HG02981 (cell line): ENCODE measurements around the gene TTC28.
"Not testable (repeated sequence)": the region's sequence is repeated elsewhere in the genome, so short reads cannot be mapped to it uniquely, and the experiment has no call there.

Experiments
- ATAC-seq: cut with Tn5 transposase; IDR thresholded peaks from one replicate; pipeline ENCODE4 v1.9.1; 2021; ENCODE audit warnings: mild to moderate bottlenecking, moderate library complexity; ENCODE audit not compliant: unreplicated experiment

TTC28 gene

DNA sequence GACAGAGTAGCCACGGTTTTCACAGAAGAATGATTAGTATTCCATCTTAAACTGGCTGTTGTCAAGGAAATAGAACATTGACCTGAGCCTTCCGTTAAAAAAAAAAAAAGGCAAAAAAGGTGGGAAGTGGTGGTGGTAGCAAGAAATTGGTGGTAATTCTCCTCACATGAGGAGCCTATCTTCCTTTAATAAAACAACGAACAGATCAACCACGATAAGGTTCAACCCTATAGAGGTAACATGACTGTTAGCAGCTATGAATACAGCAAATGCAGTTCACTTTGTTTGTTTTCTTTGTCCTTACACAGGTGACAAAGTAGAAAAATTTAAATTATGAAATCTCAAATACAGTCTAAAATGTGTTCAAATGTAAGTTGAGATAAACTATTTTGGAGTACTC lies 181.6 kb downstream of the TTC28 start:
- no peak for ATAC-seq

DNA sequence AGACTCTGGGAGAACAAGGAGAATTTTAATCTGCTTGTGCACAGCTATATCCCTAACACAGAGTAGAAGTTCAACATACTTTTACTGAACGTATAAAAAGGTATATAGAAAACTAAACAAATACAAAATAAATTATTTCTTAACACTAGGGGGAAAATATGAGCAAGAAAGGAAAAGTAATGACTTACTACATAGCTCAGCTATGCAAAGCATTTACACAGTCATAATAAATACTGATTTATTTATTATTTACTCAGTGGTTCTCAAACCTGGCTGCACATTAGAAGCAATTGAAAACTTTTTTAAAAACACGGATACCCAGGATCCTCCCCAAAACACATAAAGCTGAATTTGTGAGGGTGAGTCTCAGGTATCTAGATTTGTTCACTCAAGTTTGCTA lies 182.5 kb downstream of the TTC28 start:
- ATAC-seq: no peak

DNA sequence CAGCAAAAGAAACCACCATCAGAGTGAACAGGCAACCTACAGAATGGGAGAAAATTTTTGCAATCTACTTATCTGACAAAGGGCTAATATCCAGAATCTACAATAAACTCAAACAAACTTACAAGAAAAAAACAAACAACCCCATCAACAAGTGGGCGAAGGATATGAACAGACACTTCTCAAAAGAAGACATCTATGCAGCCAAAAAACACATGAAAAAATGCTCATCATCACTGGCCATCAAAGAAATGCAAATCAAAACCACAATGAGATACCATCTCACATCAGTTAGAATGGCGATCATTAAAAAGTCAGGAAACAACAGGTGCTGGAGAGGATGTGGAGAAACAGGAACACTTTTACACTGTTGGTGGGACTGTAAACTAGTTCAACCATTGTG lies 188.4 kb downstream of the TTC28 start:
- not testable (repeated sequence) for ATAC-seq

DNA sequence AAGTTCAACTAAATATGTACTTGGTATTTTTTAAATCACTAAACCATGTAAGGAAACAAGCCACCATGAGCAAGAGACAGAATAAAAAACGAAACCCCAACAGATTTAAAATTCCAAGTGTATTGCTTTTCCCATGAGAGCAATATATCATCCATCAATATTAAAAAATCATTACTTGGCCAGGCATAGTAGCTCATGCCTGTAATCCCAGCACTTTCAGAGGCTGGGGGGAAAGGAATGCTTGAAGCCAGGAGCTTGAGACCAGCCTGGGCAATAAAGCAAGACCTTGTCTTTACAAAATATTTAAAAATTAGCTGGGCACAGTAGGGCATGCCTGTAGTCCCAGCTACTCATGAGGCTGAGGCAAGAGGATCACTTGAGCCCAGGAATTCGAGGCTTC lies 190.8 kb downstream of the TTC28 start:
- ATAC-seq: no peak

DNA sequence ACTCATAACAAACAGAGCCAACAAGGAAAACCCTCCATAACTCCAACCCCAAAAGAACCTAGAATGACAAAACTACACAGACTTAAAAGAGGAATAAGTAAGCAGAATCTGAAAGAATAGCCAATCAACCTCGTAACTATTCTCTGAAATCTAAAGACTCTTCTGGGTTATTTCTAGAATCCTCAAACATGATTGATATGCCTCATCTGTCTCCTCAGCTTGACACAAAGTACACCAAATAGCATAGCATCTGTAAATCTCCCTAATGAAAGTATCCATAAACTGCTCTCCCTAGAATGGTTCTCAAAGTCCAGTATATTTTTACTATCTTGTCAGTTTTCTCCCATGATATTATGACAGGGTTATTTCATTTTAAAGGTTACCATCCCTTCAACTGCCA lies 195.0 kb downstream of the TTC28 start:
- no peak for ATAC-seq

DNA sequence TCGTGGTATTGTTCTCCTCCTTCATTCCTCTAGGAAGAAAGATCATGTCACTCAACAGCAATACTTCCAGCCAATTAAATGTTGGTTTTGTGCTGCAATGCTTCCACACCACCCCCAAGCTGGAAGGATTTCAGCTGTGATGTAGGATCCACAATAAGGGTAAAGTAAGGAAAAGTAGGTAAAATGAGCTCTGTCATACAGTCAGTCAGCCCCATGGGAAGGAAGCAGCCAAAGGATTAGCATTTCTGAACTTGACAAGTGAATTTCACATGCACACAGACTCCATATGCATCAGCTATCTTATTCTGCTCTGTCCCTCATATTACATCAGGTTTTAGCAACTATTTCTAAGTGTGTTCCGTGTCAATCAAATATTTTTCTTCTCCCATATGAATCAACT lies 197.9 kb downstream of the TTC28 start:
- ATAC-seq: no peak

DNA sequence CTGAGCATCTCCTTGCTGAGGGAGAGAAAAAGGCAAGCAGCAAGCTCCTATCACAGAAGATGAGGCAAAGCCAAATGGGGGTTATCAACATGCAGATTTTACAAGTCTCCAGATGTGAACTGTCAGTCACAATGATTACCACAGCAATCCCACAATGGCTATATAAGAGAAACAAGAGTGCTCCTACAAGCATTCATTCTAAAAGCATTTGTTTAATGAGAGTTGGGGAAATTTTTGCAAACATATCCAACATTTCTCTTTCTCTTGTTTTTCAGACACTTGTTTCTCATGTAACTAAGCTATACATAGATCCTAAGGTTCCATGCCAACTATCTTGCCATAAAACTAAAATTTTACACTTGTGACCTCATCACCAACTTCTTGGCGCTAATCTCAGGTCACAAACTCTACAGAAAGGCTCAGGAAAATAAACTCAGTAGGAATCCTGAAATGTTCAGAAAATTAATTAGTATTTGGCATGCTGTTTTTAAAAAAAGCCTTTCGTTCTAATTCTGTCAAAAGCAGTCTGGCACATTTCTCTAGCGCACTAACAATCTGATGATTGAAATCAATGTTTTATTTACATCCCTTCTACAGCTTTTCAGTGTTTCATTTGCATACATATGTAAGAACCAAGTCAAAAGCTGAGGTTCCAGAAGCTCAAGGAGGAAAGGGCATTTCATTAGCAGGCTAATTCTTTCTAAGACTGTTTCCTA lies 199.5 kb downstream of the TTC28 start:
- ATAC-seq: no peak

DNA sequence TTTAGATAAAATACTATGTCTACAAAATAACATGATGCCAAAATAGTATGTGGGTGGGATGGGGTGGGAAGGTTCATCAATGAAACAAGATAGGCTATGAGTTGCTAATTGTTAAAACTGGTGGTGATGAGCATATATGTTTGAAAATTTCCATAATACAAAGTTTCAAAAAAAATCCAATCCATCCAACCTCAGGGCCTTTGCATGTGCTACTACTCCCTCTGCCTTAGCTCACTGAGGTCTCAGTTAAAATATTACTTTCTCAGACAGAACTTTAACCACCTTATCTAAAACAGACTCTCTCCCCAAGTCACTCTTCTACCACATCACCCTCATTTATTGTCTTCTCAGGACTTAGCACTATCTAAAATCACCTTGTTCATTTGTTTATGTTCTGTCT lies 201.1 kb downstream of the TTC28 start:
- no peak for ATAC-seq

DNA sequence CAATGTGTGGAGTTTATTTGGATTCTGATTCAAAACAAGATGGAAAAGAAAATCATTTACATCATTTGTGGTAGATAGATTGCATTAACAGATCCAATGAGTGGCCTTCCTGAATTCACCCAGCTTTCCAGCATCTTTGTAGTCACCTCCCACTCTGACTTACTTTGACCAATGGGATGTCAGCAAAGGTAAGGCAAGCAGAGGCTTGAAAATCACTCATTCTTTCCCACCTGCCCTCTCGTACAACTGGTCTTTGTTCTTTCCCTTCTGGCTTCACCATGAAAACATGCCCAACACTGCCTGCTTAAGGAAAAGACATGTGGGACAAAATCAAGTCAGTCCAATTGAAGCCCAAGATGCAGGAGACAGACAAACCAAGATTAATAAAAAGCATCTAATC lies 202.1 kb downstream of the TTC28 start:
- ATAC-seq: no peak

DNA sequence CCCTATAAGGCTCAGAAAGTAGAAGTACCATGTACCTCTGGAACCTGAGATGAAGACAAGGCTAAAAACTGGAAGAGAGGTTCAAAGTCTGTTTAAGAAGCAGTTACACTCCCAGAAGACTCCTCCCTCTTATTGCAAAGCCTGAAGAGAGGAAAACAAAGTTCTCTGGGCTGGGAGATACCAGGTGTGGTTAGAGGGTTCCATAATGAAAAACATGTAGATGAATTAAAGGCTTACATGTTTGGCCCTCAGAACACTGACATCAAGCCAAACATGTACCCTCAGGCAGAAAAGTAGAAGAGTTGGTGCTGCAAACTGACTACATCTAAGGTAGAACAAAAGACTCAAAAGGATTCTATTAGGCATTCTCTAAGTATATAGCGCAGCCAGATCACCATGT lies 205.3 kb downstream of the TTC28 start:
- ATAC-seq: no peak

DNA sequence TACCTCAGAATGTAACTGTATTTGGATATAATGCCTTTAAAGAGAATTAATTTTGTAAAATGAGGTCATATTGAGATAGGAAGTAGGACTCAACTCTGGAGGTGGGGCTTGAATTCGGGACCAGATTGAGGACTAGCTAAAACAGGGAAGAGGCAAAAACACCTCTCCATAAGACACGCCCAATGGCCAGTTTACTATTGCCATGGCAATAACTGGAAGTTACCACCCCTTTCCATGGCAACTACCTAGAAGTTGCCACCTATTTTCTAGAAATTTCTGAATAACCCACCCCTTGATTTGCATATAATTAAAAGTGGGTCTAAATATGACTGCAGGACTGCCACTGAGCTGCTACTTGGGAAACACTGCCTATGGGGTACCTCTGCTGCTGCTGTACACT lies 206.4 kb downstream of the TTC28 start:
- ATAC-seq: no peak

DNA sequence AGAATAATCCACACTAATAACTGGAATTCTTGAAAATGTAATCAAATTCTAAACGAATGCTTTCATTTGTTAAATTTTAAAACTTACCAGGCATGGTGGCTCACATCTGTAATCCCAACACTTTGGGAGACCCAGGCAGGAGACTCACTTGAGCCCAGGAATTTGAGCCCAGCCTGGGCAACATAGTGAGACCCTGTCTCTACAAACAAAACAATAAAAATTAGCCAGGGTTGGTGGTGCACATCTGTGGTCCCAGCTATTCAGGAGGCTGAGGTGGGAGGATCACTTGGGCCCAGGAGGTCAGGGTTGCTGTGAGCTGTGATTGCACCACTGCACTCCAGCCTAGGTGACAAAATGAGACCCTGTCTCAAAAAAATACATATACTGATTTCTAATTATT lies 212.6 kb downstream of the TTC28 start:
- ATAC-seq: not testable (repeated sequence)

DNA sequence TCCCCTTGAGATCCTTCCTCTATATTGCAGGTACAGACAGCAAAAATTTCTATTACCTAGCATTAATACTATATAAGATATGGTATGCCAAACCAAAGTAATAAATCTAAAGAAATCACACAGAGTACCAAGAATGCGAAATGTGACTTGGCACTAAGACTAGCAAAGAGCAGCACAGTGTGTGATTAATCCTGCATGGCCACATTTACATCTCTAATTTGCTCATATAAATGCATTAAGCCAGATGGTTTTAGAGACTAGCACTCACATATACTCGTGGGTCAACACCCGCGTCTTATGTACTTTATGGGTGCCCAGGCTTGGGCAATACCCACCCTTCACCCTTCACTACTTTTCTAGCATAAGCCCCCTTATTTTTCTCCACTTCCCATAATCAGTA lies 213.2 kb downstream of the TTC28 start:
- no peak for ATAC-seq

DNA sequence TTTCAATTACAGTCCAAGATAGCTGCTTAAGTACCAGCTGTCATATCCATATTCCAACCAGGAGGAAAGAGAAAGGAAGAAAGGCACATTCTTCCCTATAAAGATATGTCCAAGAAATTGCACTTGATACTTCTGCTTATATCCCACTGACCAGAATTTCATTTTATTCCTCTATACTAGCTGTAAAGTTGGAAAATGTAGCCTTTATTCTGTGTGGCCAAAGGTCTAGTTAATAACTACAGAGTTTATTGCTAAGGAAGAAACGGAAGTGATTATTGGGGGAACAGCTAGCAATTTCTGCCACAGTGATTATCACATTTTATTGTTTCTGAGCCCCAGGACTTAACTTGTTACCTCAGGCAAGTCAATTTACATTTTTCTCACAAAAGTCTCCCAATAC lies 213.8 kb downstream of the TTC28 start:
- no peak for ATAC-seq

DNA sequence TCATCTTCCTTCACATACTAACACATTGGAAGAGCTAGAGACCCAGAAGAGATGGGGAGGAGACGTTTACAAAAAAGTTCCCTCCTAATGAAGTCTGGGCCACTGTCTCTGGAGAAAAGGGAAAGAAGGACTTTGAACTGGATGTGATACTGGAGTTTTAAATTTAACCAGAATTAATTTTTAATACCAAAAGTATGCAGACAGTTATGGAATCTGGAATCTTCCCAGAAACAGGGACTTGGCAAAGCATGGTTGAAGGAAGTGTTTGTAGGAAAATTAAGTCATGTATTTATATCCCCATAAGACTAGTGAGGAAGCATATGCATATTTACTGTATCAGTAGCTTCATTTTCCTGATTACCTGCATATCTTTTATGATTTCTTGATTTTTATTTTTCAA lies 215.5 kb downstream of the TTC28 start:
- ATAC-seq: no peak

DNA sequence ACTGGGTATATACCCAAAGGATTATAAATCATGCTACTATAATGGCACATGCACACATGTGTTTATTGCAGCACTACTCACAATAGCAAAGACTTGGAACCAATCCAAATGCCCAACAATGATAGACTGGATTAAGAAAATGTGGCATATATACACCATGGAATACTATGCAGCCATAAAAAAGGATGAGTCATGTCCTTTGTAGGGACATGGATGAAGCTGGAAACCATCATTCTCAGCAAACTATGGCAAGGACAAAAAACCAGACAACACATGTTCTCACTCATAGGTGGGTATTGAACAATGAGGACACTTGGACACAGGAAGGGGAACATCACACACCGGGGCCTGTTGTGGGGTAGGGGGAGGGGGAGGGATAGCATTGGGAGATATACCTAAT lies 216.2 kb downstream of the TTC28 start:
- ATAC-seq: not testable (repeated sequence)

DNA sequence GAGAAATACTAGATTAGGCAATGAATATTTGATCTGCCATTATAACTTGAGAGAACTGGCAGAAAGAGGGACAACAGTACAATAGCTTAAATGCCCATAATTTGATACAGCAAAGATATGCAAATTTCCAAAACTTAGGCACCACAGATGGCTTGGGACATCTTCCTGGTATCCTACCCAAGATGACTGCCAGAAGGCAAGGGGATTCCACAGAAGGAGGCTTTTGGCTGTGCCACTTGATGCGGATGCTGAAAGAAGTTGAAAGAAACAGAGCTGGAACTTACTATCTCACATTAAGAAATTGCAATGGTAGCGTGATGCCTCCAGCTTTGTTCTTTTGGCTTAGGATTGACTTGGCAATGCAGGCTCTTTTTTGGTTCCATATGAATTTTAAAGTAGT lies 216.7 kb downstream of the TTC28 start:
- ATAC-seq: no peak

DNA sequence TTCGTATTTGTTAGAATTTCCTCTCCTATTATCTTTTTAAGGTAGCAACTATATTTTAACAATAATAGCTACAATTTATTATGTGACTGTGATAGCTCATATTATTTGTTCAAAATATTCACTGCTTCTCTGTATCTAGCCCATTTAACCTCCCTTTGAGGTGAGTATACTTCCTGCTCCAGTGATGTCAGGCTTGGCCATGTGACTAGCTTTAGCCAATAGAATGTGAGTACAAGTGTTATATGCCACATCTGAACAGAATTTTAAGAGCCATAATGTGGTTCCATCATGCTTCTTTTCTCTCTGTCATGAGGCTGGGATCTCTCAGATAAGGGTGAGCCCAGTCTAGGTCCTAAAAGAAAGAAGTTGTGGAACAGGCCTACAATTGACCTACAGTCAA lies 217.6 kb downstream of the TTC28 start:
- no peak for ATAC-seq

DNA sequence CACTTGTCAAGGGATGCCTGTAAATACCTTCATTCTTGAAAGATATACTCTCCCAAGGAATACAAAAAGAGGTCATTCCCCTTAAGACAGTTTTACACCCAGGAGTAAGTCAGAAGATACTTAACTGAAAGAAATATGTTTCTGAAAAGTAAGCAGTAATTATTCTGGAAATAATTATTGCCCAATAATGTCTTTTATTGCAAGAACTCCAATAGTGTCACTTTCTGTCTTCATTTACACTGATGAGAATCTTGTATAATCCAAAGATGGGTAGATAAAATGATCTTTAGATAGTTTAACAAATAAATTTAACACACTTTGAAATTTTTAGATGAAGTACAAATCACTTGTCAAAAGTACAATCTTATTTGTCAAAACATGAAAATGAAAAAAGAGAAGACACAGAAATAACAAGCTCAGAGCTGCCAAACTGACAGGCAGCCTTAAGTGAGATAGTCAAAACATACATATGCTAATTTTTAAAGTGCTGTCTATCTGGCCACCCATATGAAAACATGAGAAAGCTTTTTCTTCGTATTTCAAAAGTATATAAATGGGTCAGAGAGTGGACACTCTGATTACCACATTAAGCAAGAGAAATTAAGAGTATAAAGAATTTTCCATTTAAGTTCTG lies 225.1 kb downstream of the TTC28 start:
- no peak for ATAC-seq

DNA sequence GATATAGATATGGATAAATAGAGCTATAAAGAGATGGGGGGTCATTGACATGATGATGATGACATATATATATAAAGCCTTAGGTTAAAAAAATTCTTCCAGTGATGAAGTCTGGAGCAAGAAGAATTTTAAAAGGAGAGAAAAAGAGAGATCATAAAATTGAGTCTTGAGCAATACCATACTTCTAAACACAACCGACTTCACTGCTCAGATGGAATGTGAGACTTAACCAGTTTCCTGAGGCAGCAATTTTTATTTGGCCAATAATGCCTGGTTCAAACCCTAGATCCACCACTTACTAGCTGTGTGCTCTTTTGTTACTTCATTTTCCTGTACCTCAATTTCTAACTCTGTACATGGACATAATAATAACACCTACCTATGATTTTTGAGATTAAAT lies 229.5 kb downstream of the TTC28 start:
- no peak for ATAC-seq

DNA sequence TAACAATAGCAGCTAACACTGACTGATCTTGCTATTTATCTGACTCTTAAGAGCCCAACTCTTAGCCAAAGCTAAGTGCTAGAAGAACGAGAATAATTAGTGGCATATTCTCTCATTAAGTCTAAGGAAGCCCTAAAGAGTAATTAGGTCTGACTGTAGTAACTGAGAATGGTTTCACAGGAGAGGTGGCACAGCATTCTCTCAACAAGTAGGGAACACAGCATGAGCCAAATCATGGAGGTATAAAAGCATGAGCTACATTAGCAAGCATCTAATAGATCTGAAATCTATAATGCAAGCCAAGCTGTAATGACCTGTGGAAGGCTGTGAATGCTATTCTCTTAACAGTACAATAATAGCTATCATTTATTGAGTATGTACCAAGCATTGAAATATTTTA lies 230.6 kb downstream of the TTC28 start:
- ATAC-seq: no peak

DNA sequence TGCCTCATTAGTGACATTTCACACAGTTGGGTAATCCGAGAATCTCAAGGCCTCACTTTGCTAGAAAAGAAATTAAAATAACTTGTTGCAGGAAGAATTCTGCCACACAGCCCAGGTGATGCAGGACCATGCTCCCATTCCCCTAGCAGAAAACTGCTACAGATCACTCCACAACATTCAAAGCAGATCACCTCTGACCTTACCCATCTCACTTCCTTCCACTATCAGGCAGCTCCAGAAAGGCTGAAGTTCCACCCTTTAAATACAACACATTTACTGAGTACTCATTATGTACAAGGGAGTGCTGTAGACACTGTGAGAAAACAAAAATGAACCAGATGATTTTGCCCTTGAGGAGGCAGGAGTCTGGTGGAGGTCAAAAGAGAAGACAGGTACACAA lies 231.0 kb downstream of the TTC28 start:
- no peak for ATAC-seq

DNA sequence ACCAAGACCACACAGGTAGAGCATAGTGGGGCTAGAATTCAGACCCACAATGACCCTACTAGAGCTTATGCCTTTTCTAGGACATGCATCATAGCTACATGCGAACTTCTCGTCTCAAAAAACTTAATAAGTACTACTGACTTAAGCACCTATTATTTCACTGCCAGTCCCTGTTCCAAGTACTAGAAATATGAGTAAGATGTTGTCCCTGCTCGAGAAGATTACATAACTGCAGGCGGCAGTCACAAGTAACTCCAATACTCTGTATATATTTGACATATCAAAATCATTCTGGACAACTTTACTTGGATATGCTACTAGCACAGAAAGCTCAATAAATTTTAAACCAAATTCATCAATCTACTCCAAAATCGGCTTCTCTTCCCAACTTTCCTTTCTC lies 235.0 kb downstream of the TTC28 start:
- ATAC-seq: no peak
